GM12878 (cell line): ENCODE measurements around the gene FNDC3A. TPM values are rescaled to one million over a fixed set of nuclear protein-coding genes. Genes with fewer than 3 reads are reported as not detected.
A peak's percentile ranks its signal among the peaks of the same experiment; 100 is the strongest.

Source experiments
- ATAC-seq: fragments of 200-7000 bp; cut with Tn5 transposase; 3 replicates; pipeline ENCODE4 v1.9.1; 2020; ENCODE audit warnings: mild to moderate bottlenecking, moderate library complexity
- BruUV-seq: library from RNA; stranded (reverse); fragments of 400-500 nt; replicated peaks from 2 replicates; lab custom pipeline; 2021; lab: Mats Ljungman, UMichigan
- CTCF ChIA-PET: fragments of 300-600 bp; sonication (Branson Sonifier 250); formaldehyde crosslinking; extraction: SDS; loops from one replicate; lab custom pipeline; 2021; ENCODE audit warnings: inconsistent platforms; lab: Yijun Ruan, JAX
- POLR2A ChIA-PET: fragments of 350-600 bp; formaldehyde crosslinking; extraction: SDS; loops from one replicate; lab custom pipeline; 2021; ENCODE audit warnings: inconsistent platforms; lab: Charles Lee
- RAD21 ChIA-PET: fragments of 300-600 bp; sonication (Branson Sonifier 250); formaldehyde crosslinking; loops from one replicate; lab custom pipeline; 2023; ENCODE audit warnings: antibody characterized with exemption; ENCODE audit not compliant: unreplicated experiment; lab: Charles Lee
- SMC1A ChIA-PET: fragments of 300-600 bp; sonication (Branson Sonifier 250); formaldehyde crosslinking; loops from one replicate; lab custom pipeline; 2023; ENCODE audit not compliant: unreplicated experiment, uncharacterized antibody; lab: Charles Lee
- DNase-seq: peaks from one replicate; pipeline ENCODE4 v3.0.0-alpha.2; 2011; ENCODE audit warnings: low read depth, low spot score
- FAIRE-seq: peaks from 3 replicates; lab custom pipeline; 2011; peaks lifted over from hg19 to GRCh38; lab: Jason Lieb, UNC
- H2AFZ ChIP-seq: 2 replicates; pipeline ENCODE4 v1.6.0; 2011; ENCODE audit warnings: low read depth, low read length, control low read depth; ENCODE audit not compliant: control insufficient read depth
- H3K27ac ChIP-seq: 2 replicates; pipeline ENCODE4 v1.5.1; 2011; ENCODE audit warnings: control low read depth; ENCODE audit not compliant: control insufficient read depth, insufficient read depth
- H3K27me3 ChIP-seq, 2 experiments: replicated peaks in 1 of 2; 2 replicates each; pipeline versions ENCODE4 v1.6.0 to v1.6.1; 2011; ENCODE audit warnings: low read length in 1 of 2; ENCODE audit not compliant: control insufficient read depth in 2 of 2, insufficient read depth in 2 of 2
- H3K36me3 ChIP-seq, 2 experiments: 2 replicates each; pipeline ENCODE4 v1.5.1; 2011; ENCODE audit warnings: low read length in 1 of 2; ENCODE audit not compliant: control insufficient read depth in 2 of 2, insufficient read depth in 2 of 2
- H3K4me1 ChIP-seq: 2 replicates; pipeline ENCODE4 v1.6.1; 2011; ENCODE audit warnings: mild to moderate bottlenecking, low read length, moderate library complexity, mixed read lengths; ENCODE audit not compliant: control insufficient read depth, insufficient read depth
- H3K4me2 ChIP-seq: 2 replicates; pipeline ENCODE4 v1.6.0; 2011; ENCODE audit warnings: control low read depth; ENCODE audit not compliant: control insufficient read depth, insufficient read depth
- H3K4me3 ChIP-seq: fragments of 200-600 bp; sonication (generic); 2 replicates; pipeline ENCODE4 v1.5.1; 2016
- H3K79me2 ChIP-seq: 2 replicates; pipeline ENCODE4 v1.6.0; 2011; ENCODE audit warnings: low read length; ENCODE audit not compliant: control insufficient read depth, insufficient read depth
- H3K9ac ChIP-seq: 2 replicates; pipeline ENCODE4 v1.8.0; 2011; ENCODE audit warnings: low read length, control low read depth, mixed read lengths; ENCODE audit not compliant: control insufficient read depth, insufficient read depth
- H3K9me3 ChIP-seq: replicated peaks from 3 replicates; pipeline ENCODE4 v1.5.1; 2011; ENCODE audit warnings: mild to moderate bottlenecking, low read length; ENCODE audit not compliant: control insufficient read depth, insufficient read depth
- H4K20me1 ChIP-seq: 2 replicates; pipeline ENCODE4 v1.6.0; 2011; ENCODE audit not compliant: control insufficient read depth, insufficient read depth
- CBFB ChIP-seq: IDR thresholded peaks from 2 replicates; pipeline ENCODE4 v1.6.1; 2016; ENCODE audit warnings: antibody characterized with exemption, low read depth
- FOS ChIP-seq: IDR thresholded peaks from 3 replicates; pipeline ENCODE4 v1.6.1; 2011; ENCODE audit warnings: borderline replicate concordance; ENCODE audit not compliant: insufficient read length; ENCODE audit errors: extremely low read depth
- HDAC6 ChIP-seq: fragments of 200-600 bp; sonication (generic); IDR thresholded peaks from one replicate; pipeline ENCODE4 v1.8.0; 2017; ENCODE audit warnings: antibody characterized with exemption; ENCODE audit not compliant: unreplicated experiment
- IKZF2 ChIP-seq, 2 experiments: fragments of 450-650 bp; IDR thresholded peaks; 2 replicates each; pipeline ENCODE4 v1.6.1; 2017; ENCODE audit warnings: mild to moderate bottlenecking in 2 of 2, moderate library complexity in 2 of 2
- NFYB ChIP-seq: IDR thresholded peaks from 2 replicates; pipeline ENCODE4 v1.6.1; 2011; ENCODE audit warnings: low read depth, mild to moderate bottlenecking, low read length, improper control_type of control experiment, moderate library complexity; ENCODE audit not compliant: insufficient read depth
- PAX5 ChIP-seq: IDR thresholded peaks from 2 replicates; pipeline ENCODE4 v1.6.1; 2011; ENCODE audit warnings: low read depth, low read length, borderline replicate concordance
- POLR2AphosphoS2 ChIP-seq: IDR thresholded peaks from 2 replicates; pipeline ENCODE4 v1.6.1; 2011; ENCODE audit warnings: low read depth, mild to moderate bottlenecking, low read length, improper control_type of control experiment, moderate library complexity
- RAD21 ChIP-seq: IDR thresholded peaks from 2 replicates; pipeline ENCODE4 v1.6.1; 2011; ENCODE audit warnings: mild to moderate bottlenecking, low read depth, low read length, moderate library complexity; ENCODE audit not compliant: insufficient read depth
- RAD51 ChIP-seq: fragments of 450-650 bp; IDR thresholded peaks from 2 replicates; pipeline ENCODE4 v1.6.1; 2016; ENCODE audit warnings: moderate library complexity, mild to moderate bottlenecking, inconsistent platforms
- RUNX3 ChIP-seq: IDR thresholded peaks from 2 replicates; pipeline ENCODE4 v1.6.1; 2012; ENCODE audit warnings: low read length, inconsistent platforms
- SIX5 ChIP-seq: IDR thresholded peaks from 2 replicates; pipeline ENCODE4 v1.6.1; 2011; ENCODE audit warnings: mild to moderate bottlenecking, low read depth, low read length, moderate library complexity; ENCODE audit not compliant: severe bottlenecking
- SMARCA5 ChIP-seq: fragments of 450-650 bp; IDR thresholded peaks from 2 replicates; pipeline ENCODE4 v1.6.1; 2017; ENCODE audit warnings: mild to moderate bottlenecking
- SREBF1 ChIP-seq: IDR thresholded peaks from 2 replicates; pipeline ENCODE4 v1.6.1; 2012; ENCODE audit warnings: mild to moderate bottlenecking, low read length
- SREBF2 ChIP-seq: IDR thresholded peaks from 2 replicates; pipeline ENCODE4 v1.6.1; 2012; ENCODE audit warnings: mild to moderate bottlenecking, low read length
- TCF12 ChIP-seq: IDR thresholded peaks from 2 replicates; pipeline ENCODE4 v1.6.1; 2011; ENCODE audit warnings: low read depth, mild to moderate bottlenecking, low read length
- TCF7 ChIP-seq: IDR thresholded peaks from 2 replicates; pipeline ENCODE4 v1.6.1; 2014; ENCODE audit warnings: antibody characterized with exemption, borderline replicate concordance
- ZNF24 ChIP-seq: fragments of 450-650 bp; IDR thresholded peaks from 2 replicates; pipeline ENCODE4 v1.6.1; 2017; ENCODE audit warnings: antibody characterized with exemption, mild to moderate bottlenecking
- ZZZ3 ChIP-seq: IDR thresholded peaks from 2 replicates; pipeline ENCODE4 v1.6.1; 2011; ENCODE audit warnings: low read depth; ENCODE audit not compliant: control insufficient read depth, insufficient read length
- WGBS: methylation state at CpG from one replicate; pipeline ENCODE4 v1.1.6; 2016; ENCODE audit warnings: low lambda C conversion rate; ENCODE audit not compliant: insufficient replicate concordance, insufficient coverage; ENCODE audit errors: missing lambda C conversion rate; 5-methylcytosine and 5-hydroxymethylcytosine counted together
- in situ Hi-C: fragments of 300-500 bp; cut with MboI; formaldehyde crosslinking; loops from 9 replicates; pipeline ENCODE4 v1.14.3; 2018; ENCODE audit warnings: mixed read lengths
- intact Hi-C: fragments of 100-400 bp; cut with micrococcal nuclease; formaldehyde crosslinking; loops from one replicate; pipeline ENCODE4 v1.14.2; 2022; ENCODE audit not compliant: unreplicated experiment
- polyA plus RNA-seq, 11 experiments: library from polyadenylated mRNA; depleted of rRNA in 4 of 11; unstranded in 6 of 11; stranded (reverse) in 5 of 11; fragments of >200 nt; fragmentation: Nextera tagmentation in 4 of 11; fragmentation: Illumina TruSeq in 1 of 11; extraction: Ambion mirVana in 4 of 11; extraction: Trizol in 1 of 11; gene quantifications; 1 replicate in 1 of 11; 2 replicates in 10 of 11; pipeline versions ENCODE4 v1.2.1 to v1.2.3, GENCODE V29; 2011 to 2016; ENCODE audit warnings: inconsistent platforms in 2 of 11, missing spikeins in 2 of 11, low read depth in 1 of 11
- total RNA-seq, 4 experiments: library from RNA; depleted of rRNA in 3 of 4; stranded (reverse); fragments of >200 nt in 3 of 4; fragmentation: Illumina TruSeq in 1 of 4; extraction: Trizol in 1 of 4; gene quantifications; 2 replicates each; pipeline versions ENCODE4 v1.2.1 to v1.2.3, GENCODE V29; 2013 to 2021

The FNDC3A gene
- total and polyA plus RNA-seq, 10 of the 15 experiments (the other 5 are each of a cell fraction or from before 2014, with no cell fraction given), result 6.3 to 46.4 (median 22.8) TPM

DNA sequence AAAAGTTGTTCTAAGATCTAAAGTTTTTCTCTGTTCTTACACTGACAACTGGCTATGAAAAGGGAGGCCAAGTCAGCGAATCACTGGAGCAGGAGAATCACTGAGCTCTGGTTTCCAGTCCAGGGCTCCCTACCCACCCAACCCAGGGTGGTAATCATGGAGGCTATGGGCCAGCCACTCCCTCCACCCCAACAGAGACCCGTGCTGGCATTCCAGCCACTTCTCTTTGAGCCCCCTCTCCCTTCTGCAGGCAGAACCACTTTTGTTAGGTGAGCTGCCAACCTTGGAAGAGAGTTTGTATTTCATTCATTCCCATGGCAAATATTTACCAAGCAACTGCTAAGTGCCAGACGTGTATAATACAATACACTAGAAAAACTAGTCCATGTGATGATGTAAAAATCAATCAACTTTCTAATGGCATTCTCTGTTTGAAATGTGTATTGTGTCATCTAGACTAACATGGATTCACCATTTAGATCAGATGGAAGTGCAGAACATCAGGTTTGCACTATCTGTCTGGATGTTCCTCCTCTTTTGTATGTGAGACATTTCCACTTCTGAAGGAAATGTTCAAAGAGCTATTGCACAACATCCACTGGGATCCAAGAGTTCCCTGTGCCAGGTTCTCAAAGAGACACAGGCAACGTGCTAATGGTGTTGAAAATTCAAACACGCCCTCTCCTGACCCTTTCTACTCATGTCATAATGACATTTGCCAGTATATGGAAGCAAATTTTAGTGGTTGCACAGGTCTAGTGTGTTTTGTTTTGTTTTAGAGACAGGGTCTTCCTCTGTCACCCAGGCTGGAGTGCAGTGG is 249.7 kb downstream of the FNDC3A start:
- H3K9me3 ChIP-seq, result no peaks in the 10 kb centered on the region; the same call in 2 of the 3 replicates
- CTCF ChIA-PET, result no interaction called here
- SMC1A ChIA-PET, result interaction anchor here (1.2 kb wide), 1 partner anchor 12 kb away, joined by 3 read pairs; no protein-coding TSS in a partner anchor
- H3K4me2 ChIP-seq, result no peak overlapping the region
- 1% methylated on average over 4 of the region's 5 CpGs for WGBS
- no peaks in the 10 kb centered on the region for H3K4me1 ChIP-seq
- no TSS peak for BruUV-seq
- H3K4me3 ChIP-seq, result no peak overlapping the region
- H3K79me2 ChIP-seq, result no peaks in the 10 kb centered on the region
- no peaks in the 10 kb centered on the region for H4K20me1 ChIP-seq
- in situ Hi-C loops (no loop called here), intact Hi-C loops (no loop called here)
- RAD21 ChIA-PET, result interaction anchor here (1.1 kb wide), 1 partner anchor 126 kb away, joined by 4 read pairs; no protein-coding TSS in a partner anchor
- POLR2A ChIA-PET, result no interaction called here
- H3K9ac ChIP-seq, result no peak overlapping the region
- no peak for TF ChIP-seq ZZZ3
- no peak for TF ChIP-seq TCF12
- TF ChIP-seq RAD21, result peak; percentile 1; the same call in 1 of the 2 replicates
- no peak for TF ChIP-seq SREBF2
- H3K36me3 ChIP-seq, result no peaks in the 10 kb centered on the region
- no peak overlapping the region for H3K27ac ChIP-seq
- no peak overlapping the region for H2AFZ ChIP-seq
- peaks cover 0 to 3% of the 10 kb centered on the region in 2 experiments; a peak in 3 of 4 replicates for H3K27me3 ChIP-seq
- DNase-seq (no peak), FAIRE-seq (no peak), ATAC-seq (no peak)

DNA sequence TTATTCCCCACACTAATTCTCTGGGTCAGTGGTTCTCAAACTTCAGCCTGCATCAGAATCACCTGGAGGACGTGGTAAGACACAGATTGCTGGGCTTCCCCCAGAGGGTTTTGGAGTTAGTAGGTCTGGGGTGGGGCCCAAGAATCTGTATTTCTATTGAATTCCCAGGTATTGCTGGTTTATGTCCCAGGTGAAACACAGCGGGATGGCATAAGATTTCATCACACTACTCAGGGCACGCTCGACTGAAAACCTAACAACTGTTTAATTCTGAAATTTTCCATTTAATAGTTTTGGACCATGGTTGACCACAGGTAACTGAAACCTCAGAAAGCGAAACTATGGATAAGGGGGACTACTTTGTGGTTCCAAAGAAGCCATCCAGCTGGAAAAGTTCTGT is 250.9 kb downstream of the FNDC3A start:
- intact Hi-C loops, result no loop called here
- H3K36me3 ChIP-seq, result no peaks in the 10 kb centered on the region
- FAIRE-seq, result no peak
- H3K9ac ChIP-seq, result no peak overlapping the region
- no TSS peak for BruUV-seq
- POLR2A ChIA-PET, result no interaction called here
- H3K4me3 ChIP-seq, result no peak overlapping the region
- no peak overlapping the region for H3K4me2 ChIP-seq
- H3K27me3 ChIP-seq, result peaks cover 0 to under 1% of the 10 kb centered on the region in 2 experiments; a peak in 1 of 4 replicates
- no peak overlapping the region for H2AFZ ChIP-seq
- ATAC-seq, result no peak
- TF ChIP-seq POLR2AphosphoS2 (no peak), TCF7 (no peak), ZNF24 (no peak), FOS (no peak), SMARCA5 (no peak), SREBF1 (no peak), IKZF2 (IDR thresholded peaks at IDR 0.05) (no peak), PAX5 (no peak), HDAC6 (no peak), RAD51 (no peak), SIX5 (no peak), NFYB (no peak), RUNX3 (no peak), CBFB (no peak)
- H3K4me1 ChIP-seq, result no peaks in the 10 kb centered on the region
- in situ Hi-C loops, result no loop called here
- SMC1A ChIA-PET, result interaction anchor here (1.2 kb wide), 1 partner anchor 13 kb away, joined by 3 read pairs; no protein-coding TSS in a partner anchor
- H3K79me2 ChIP-seq, result no peaks in the 10 kb centered on the region
- 61% methylated on average over 5 of the region's 5 CpGs for WGBS
- H3K27ac ChIP-seq, result no peak overlapping the region
- RAD21 ChIA-PET, result no interaction called here
- CTCF ChIA-PET, result no interaction called here
- no peak for DNase-seq
- no peaks in the 10 kb centered on the region for H3K9me3 ChIP-seq
- no peaks in the 10 kb centered on the region for H4K20me1 ChIP-seq
